ENCODE data around the gene THSD7A. TPM values are rescaled to one million over a fixed set of nuclear protein-coding genes. Genes with fewer than 3 reads are reported as not detected.

THSD7A gene
- total RNA-seq, 1 donor from 2014 or later = 0.26 TPM

GRCh38 chr7:11702938-11703337 lies 129.1 kb downstream of the THSD7A start:
- no peak for TF ChIP-seq CTCF (IDR thresholded peaks at IDR 0.05; ENCODE audit: insufficient read depth, low read length, severe bottlenecking)

GRCh38 chr7:11701829-11702560 lies 130.0 kb downstream of the THSD7A start:
- no peaks in the 10 kb centered on the region for H3K36me3 ChIP-seq (ENCODE audit: control insufficient read depth, insufficient read depth, low read length)
- H3K4me3 ChIP-seq (ENCODE audit: low read depth, low read length) = no peak overlapping the region
- no peak for DNase-seq (ENCODE audit: low read depth)
- TF ChIP-seq CTCF (IDR thresholded peaks at IDR 0.05; ENCODE audit: insufficient read depth, low read length, severe bottlenecking) = no peak
- no peaks in the 10 kb centered on the region for H3K27me3 ChIP-seq (ENCODE audit: control insufficient read depth, insufficient read depth, low read length)
- no peak for FAIRE-seq

More at GRCh38 chr7:11702938-11703337, 129.1 kb downstream of the THSD7A start:
- no peaks in the 10 kb centered on the region for H3K36me3 ChIP-seq (ENCODE audit: control insufficient read depth, insufficient read depth, low read length)
- no peak overlapping the region for H3K4me3 ChIP-seq (ENCODE audit: low read depth, low read length)
- FAIRE-seq = no peak
- H3K27me3 ChIP-seq (ENCODE audit: control insufficient read depth, insufficient read depth, low read length) = no peaks in the 10 kb centered on the region
- DNase-seq (ENCODE audit: low read depth) = no peak

GRCh38 chr7:11699666-11700065 lies 132.3 kb downstream of the THSD7A start:
- no peaks in the 10 kb centered on the region for H3K27me3 ChIP-seq (ENCODE audit: control insufficient read depth, insufficient read depth, low read length)
- FAIRE-seq = no peak
- H3K4me3 ChIP-seq (ENCODE audit: low read depth, low read length) = no peak overlapping the region
- no peak for TF ChIP-seq CTCF (IDR thresholded peaks at IDR 0.05; ENCODE audit: insufficient read depth, low read length, severe bottlenecking)
- H3K36me3 ChIP-seq (ENCODE audit: control insufficient read depth, insufficient read depth, low read length) = no peaks in the 10 kb centered on the region
- no peak for DNase-seq (ENCODE audit: low read depth)

- Histone ChIP-seq H3K27me3 (ENCODE audit: control insufficient read depth, insufficient read depth, low read length) (no peaks in the 10 kb centered on the region), H3K4me3 (ENCODE audit: low read depth, low read length) (no peak overlapping the region), H3K36me3 (ENCODE audit: control insufficient read depth, insufficient read depth, low read length) (no peaks in the 10 kb centered on the region)
- FAIRE-seq = no peak
- TF ChIP-seq CTCF (IDR thresholded peaks at IDR 0.05; ENCODE audit: insufficient read depth, low read length, severe bottlenecking) = no peak
- no peak for DNase-seq (ENCODE audit: low read depth)
Observed at GRCh38 chr7:11698384-11698871, 133.6 kb downstream of the THSD7A start.

GRCh38 chr7:11690395-11690794 lies 141.6 kb downstream of the THSD7A start:
- Histone ChIP-seq H3K36me3 (ENCODE audit: control insufficient read depth, insufficient read depth, low read length) (no peaks in the 10 kb centered on the region), H3K27me3 (ENCODE audit: control insufficient read depth, insufficient read depth, low read length) (no peaks in the 10 kb centered on the region), H3K4me3 (ENCODE audit: low read depth, low read length) (no peak overlapping the region)
- no peak for TF ChIP-seq CTCF (IDR thresholded peaks at IDR 0.05; ENCODE audit: insufficient read depth, low read length, severe bottlenecking)
- FAIRE-seq (no peak), DNase-seq (ENCODE audit: low read depth) (no peak)

- no peak overlapping the region for H3K4me3 ChIP-seq (ENCODE audit: low read depth, low read length)
- no peaks in the 10 kb centered on the region for H3K36me3 ChIP-seq (ENCODE audit: control insufficient read depth, insufficient read depth, low read length)
- H3K27me3 ChIP-seq (ENCODE audit: control insufficient read depth, insufficient read depth, low read length) = no peaks in the 10 kb centered on the region
- no peak for TF ChIP-seq CTCF (IDR thresholded peaks at IDR 0.05; ENCODE audit: insufficient read depth, low read length, severe bottlenecking)
- no peak for FAIRE-seq
- no peak for DNase-seq (ENCODE audit: low read depth)
Observed at GRCh38 chr7:11689096-11689495, 142.9 kb downstream of the THSD7A start.

All from bronchial epithelial cell (primary cell).